CD14-positive monocyte (primary cell): ENCODE data around the gene NDUFAF2. TPM values are rescaled to one million over a fixed set of nuclear protein-coding genes. Genes with fewer than 3 reads are reported as not detected.
A peak's percentile ranks its signal among the peaks of the same experiment; 100 is the strongest.

Source experiments
- DNase-seq, 3 donors: peaks; one replicate each; pipeline ENCODE4 v3.0.0-alpha.2; 2011 to 2022
- H2AFZ ChIP-seq: 2 replicates; pipeline ENCODE4 v1.6.0; 2012; ENCODE audit warnings: mild to moderate bottlenecking, low read depth, low read length, inconsistent platforms; ENCODE audit not compliant: insufficient read depth, poor library complexity, severe bottlenecking
- H3K27ac ChIP-seq, 2 donors: 1 replicate in 1 of 2; 2 replicates in 1 of 2; pipeline ENCODE4 v1.5.1; 2012 to 2013; ENCODE audit warnings: low read length in 2 of 2, control low read depth in 1 of 2, inconsistent platforms in 1 of 2, low read depth in 1 of 2, mild to moderate bottlenecking in 1 of 2
- H3K27me3 ChIP-seq, 2 donors: one replicate each; pipeline versions ENCODE4 v1.6.0 to v1.6.1; 2011 to 2013; ENCODE audit warnings: low read length in 2 of 2; ENCODE audit not compliant: control insufficient read depth in 2 of 2, insufficient read depth in 2 of 2
- H3K36me3 ChIP-seq, 2 donors: replicated peaks in 1 of 2; 1 replicate in 1 of 2; 2 replicates in 1 of 2; pipeline versions ENCODE4 v1.5.1 to v1.6.1; 2012 to 2013; ENCODE audit warnings: low read length in 2 of 2, control low read depth in 1 of 2, inconsistent platforms in 1 of 2, mild to moderate bottlenecking in 1 of 2; ENCODE audit not compliant: insufficient read depth in 2 of 2, control insufficient read depth in 1 of 2
- H3K4me1 ChIP-seq, 2 donors: 1 replicate in 1 of 2; 2 replicates in 1 of 2; pipeline versions ENCODE4 v1.5.1 to v1.6.1; 2012 to 2013; ENCODE audit warnings: low read length in 2 of 2, control low read depth in 1 of 2, inconsistent platforms in 1 of 2, mild to moderate bottlenecking in 1 of 2, moderate library complexity in 1 of 2; ENCODE audit not compliant: insufficient read depth in 2 of 2, control insufficient read depth in 1 of 2
- H3K4me2 ChIP-seq: replicated peaks from 2 replicates; pipeline ENCODE3; 2012; ENCODE audit warnings: low read length, moderate library complexity, mild to moderate bottlenecking; ENCODE audit not compliant: poor library complexity, severe bottlenecking; ENCODE audit errors: extremely low read depth
- H3K4me3 ChIP-seq, 3 experiments: fragments of 200-600 bp in 1 of 3; sonication (generic) in 1 of 3; replicated peaks in 1 of 3; 1 replicate in 2 of 3; 2 replicates in 1 of 3; pipeline ENCODE4 v1.5.1; 2011 to 2013; ENCODE audit warnings: low read length in 3 of 3, mild to moderate bottlenecking in 3 of 3, control low read depth in 2 of 3, low read depth in 2 of 3, inconsistent platforms in 1 of 3, moderate library complexity in 1 of 3
- H3K79me2 ChIP-seq: 2 replicates; pipeline ENCODE4 v1.6.0; 2012; ENCODE audit warnings: mild to moderate bottlenecking, control low read depth, inconsistent platforms, low read length, moderate library complexity; ENCODE audit not compliant: insufficient read depth
- H3K9ac ChIP-seq: 2 replicates; pipeline ENCODE4 v1.6.0; 2017; ENCODE audit warnings: low read length, mild to moderate bottlenecking; ENCODE audit not compliant: insufficient read depth, poor library complexity, severe bottlenecking
- H3K9me3 ChIP-seq, 2 donors: replicated peaks in 1 of 2; 1 replicate in 1 of 2; 2 replicates in 1 of 2; pipeline versions ENCODE4 v1.5.1 to v1.6.1; 2012 to 2013; ENCODE audit warnings: low read length in 2 of 2, control low read depth in 1 of 2; ENCODE audit not compliant: control insufficient read depth in 1 of 2, insufficient read depth in 1 of 2
- H4K20me1 ChIP-seq: 2 replicates; pipeline ENCODE4 v1.6.0; 2012; ENCODE audit warnings: mild to moderate bottlenecking, low read length, control low read depth, moderate library complexity; ENCODE audit not compliant: insufficient read depth
- H3K27ac Mint-ChIP-seq, 7 donors: one replicate each; pipeline ENCODE4 v1.8.0; 2020; ENCODE audit warnings: mild to moderate bottlenecking in 7 of 7, mixed read lengths in 7 of 7, moderate library complexity in 6 of 7, inconsistent platforms in 2 of 7
- H3K27me3 Mint-ChIP-seq, 3 donors: one replicate each; pipeline ENCODE4 v1.8.0; 2021 to 2022; ENCODE audit warnings: low read depth in 3 of 3, mild to moderate bottlenecking in 3 of 3, mixed read lengths in 3 of 3, moderate library complexity in 3 of 3, inconsistent platforms in 1 of 3
- H3K36me3 Mint-ChIP-seq, 2 donors: one replicate each; pipeline ENCODE4 v1.8.0; 2020; ENCODE audit warnings: mixed read lengths in 2 of 2, inconsistent platforms in 1 of 2, mild to moderate bottlenecking in 1 of 2
- H3K4me1 Mint-ChIP-seq: one replicate; pipeline ENCODE4 v1.8.0; 2020; ENCODE audit warnings: mild to moderate bottlenecking, mixed read lengths
- H3K4me3 Mint-ChIP-seq, 2 donors: one replicate each; pipeline ENCODE4 v1.8.0; 2020; ENCODE audit warnings: mild to moderate bottlenecking in 2 of 2, mixed read lengths in 2 of 2, moderate library complexity in 1 of 2
- H3K9me3 Mint-ChIP-seq, 7 donors: one replicate each; pipeline ENCODE4 v1.8.0; 2020 to 2022; ENCODE audit warnings: mixed read lengths in 7 of 7, mild to moderate bottlenecking in 6 of 7, moderate library complexity in 6 of 7, inconsistent platforms in 2 of 7
- CTCF ChIP-seq: fragments of 200-600 bp; IDR thresholded peaks from one replicate; pipeline ENCODE4 v1.8.0; 2022; ENCODE audit warnings: antibody characterized with exemption, mild to moderate bottlenecking
- WGBS: methylation state at CpG from one replicate; pipeline ENCODE4 v1.1.5; 2013; ENCODE audit warnings: missing lambda C conversion rate; ENCODE audit not compliant: insufficient coverage; 5-methylcytosine and 5-hydroxymethylcytosine counted together
- intact Hi-C, 2 donors: fragments of 100-400 bp; cut with micrococcal nuclease; formaldehyde crosslinking; loops; one replicate each; pipeline versions ENCODE4 v1.15.0 to v1.15.1; 2023
- polyA plus RNA-seq, 3 donors: library from polyadenylated mRNA; depleted of rRNA in 1 of 3; unstranded in 2 of 3; stranded (reverse) in 1 of 3; fragments of 300-500 nt in 2 of 3; fragments of >200 nt in 1 of 3; fragmentation: Illumina TruSeq in 2 of 3; gene quantifications; 1 replicate in 2 of 3; 2 replicates in 1 of 3; pipeline ENCODE4 v1.2.3, GENCODE V29; 2012 to 2021

Gene NDUFAF2
- polyA plus RNA-seq, 3 donors, result 5.9 to 29.5 (median 25.0) TPM

DNA sequence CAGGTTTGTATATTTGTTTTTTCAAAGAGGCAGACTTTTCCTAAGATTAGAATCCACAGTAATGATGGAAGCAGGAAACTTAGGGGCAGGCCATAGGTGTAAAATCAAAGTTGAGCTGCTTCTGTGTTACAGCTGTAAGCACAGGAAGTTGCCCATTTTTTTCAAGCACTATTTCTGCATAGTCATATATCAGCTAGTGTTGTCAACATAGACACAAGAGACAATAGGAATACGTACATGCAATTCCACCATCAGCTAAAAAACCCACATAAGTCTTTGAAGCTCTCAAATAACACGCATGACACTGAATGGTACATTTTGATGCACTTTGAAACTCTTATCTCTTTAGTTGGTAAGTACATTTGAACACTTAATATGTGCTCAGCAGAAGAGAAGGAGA, 237.4 kb downstream of the NDUFAF2 start:
- peaks cover 0 to 5% (median 3%) of the 10 kb centered on the region in 7 donors for H3K9me3 Mint-ChIP-seq
- no peak for TF ChIP-seq CTCF

GRCh38 chr5:61183538-61183937, 238.5 kb downstream of the NDUFAF2 start:
- H3K27ac Mint-ChIP-seq, result no peak overlapping the region
- H3K27ac ChIP-seq, result no peak overlapping the region
- H3K9ac ChIP-seq, result no peak overlapping the region
- no peaks in the 10 kb centered on the region for H3K79me2 ChIP-seq
- peaks cover 30% of the 10 kb centered on the region for H3K4me1 Mint-ChIP-seq
- H2AFZ ChIP-seq, result no peak overlapping the region
- H3K9me3 Mint-ChIP-seq, result peaks cover 0 to 5% (median 3%) of the 10 kb centered on the region in 7 donors
- intact Hi-C loops, result no loop called here
- no peaks in the 10 kb centered on the region for H3K27me3 ChIP-seq
- no peaks in the 10 kb centered on the region for H4K20me1 ChIP-seq
- no peak for TF ChIP-seq CTCF
- DNase-seq, result no peak
- H3K9me3 ChIP-seq, result no peaks in the 10 kb centered on the region
- WGBS, result no CpG with 5 or more reads among the region's 1 CpG
- no peak overlapping the region for H3K4me2 ChIP-seq
- H3K4me3 Mint-ChIP-seq, result no peak overlapping the region
- peaks cover 3 to 23% of the 10 kb centered on the region in 2 donors for H3K4me1 ChIP-seq
- H3K4me3 ChIP-seq, result no peak overlapping the region
- no peaks in the 10 kb centered on the region for H3K36me3 ChIP-seq
- H3K36me3 Mint-ChIP-seq, result peaks cover 0 to 2% of the 10 kb centered on the region in 2 donors
- H3K27me3 Mint-ChIP-seq, result peaks cover 0 to 5% (median 3%) of the 10 kb centered on the region in 3 donors

More for the DNA sequence above, 237.4 kb downstream of the NDUFAF2 start:
- H4K20me1 ChIP-seq, result no peaks in the 10 kb centered on the region
- no peaks in the 10 kb centered on the region for H3K79me2 ChIP-seq
- no peak overlapping the region for H3K9ac ChIP-seq
- Mint-ChIP-seq H3K27me3 (peaks cover 0 to 3% (median 0%) of the 10 kb centered on the region in 3 donors), H3K27ac (peak overlapping the region in 2 of 7 donors; percentile 38 to 66), H3K4me1 (peaks cover 35% of the 10 kb centered on the region), H3K4me3 (no peak overlapping the region), H3K36me3 (peaks cover 0 to 2% of the 10 kb centered on the region in 2 donors)
- H3K4me1 ChIP-seq, result peaks cover 7 to 31% of the 10 kb centered on the region in 2 donors
- H3K4me2 ChIP-seq, result peak overlapping the region; percentile 53
- no peaks in the 10 kb centered on the region for H3K9me3 ChIP-seq
- no CpG with 5 or more reads among the region's 2 CpGs for WGBS
- peak; percentile 14 to 61 (median 21) for DNase-seq
- H3K27ac ChIP-seq, result peak overlapping the region in 1 of 2 donors; percentile 24
- H3K4me3 ChIP-seq, result peak overlapping the region in 1 of 3 experiments; percentile 39
- H3K36me3 ChIP-seq, result no peaks in the 10 kb centered on the region
- intact Hi-C loops, result no loop called here
- no peaks in the 10 kb centered on the region for H3K27me3 ChIP-seq
- H2AFZ ChIP-seq, result peak overlapping the region; percentile 9
